Endothelial cell of umbilical vein (primary cell): ENCODE data around the gene ADAM10. TPM values are rescaled to one million over a fixed set of nuclear protein-coding genes. Genes with fewer than 3 reads are reported as not detected.

Experiments used
- BruUV-seq: library from RNA; stranded (reverse); fragments of 400-500 nt; replicated peaks from 2 replicates; lab custom pipeline; 2021; lab: Mats Ljungman, UMichigan
- CTCF ChIA-PET: fragments of 300-600, 350-600 bp; sonication (Branson Sonifier 250); formaldehyde crosslinking; loops from one replicate; lab custom pipeline; 2021; ENCODE audit warnings: antibody characterized with exemption, inconsistent platforms; lab: Charles Lee
- POLR2A ChIA-PET: fragments of 300-600, 350-600 bp; sonication (Branson Sonifier 250); formaldehyde crosslinking; loops from one replicate; lab custom pipeline; 2021; ENCODE audit warnings: antibody characterized with exemption, inconsistent platforms; lab: Charles Lee
- DNase-seq: peaks from one replicate; pipeline ENCODE4 v3.0.0-alpha.2; 2011; ENCODE audit warnings: low read depth, low spot score
- FAIRE-seq: peaks from 2 replicates; lab custom pipeline; 2011; peaks lifted over from hg19 to GRCh38; lab: Jason Lieb, UNC
- H2AFZ ChIP-seq: 2 replicates; pipeline ENCODE4 v1.6.0; 2012; ENCODE audit warnings: low read depth, low read length, control low read depth, inconsistent platforms
- H3K27ac ChIP-seq: 2 replicates; pipeline ENCODE4 v1.5.1; 2011; ENCODE audit warnings: low read depth, mild to moderate bottlenecking, control low read depth, low read length, moderate library complexity; ENCODE audit not compliant: insufficient read depth
- H3K27me3 ChIP-seq, 2 experiments: 2 replicates each; pipeline versions ENCODE4 v1.6.0 to v1.6.1; 2011; ENCODE audit warnings: low read length in 2 of 2, mixed read lengths in 1 of 2; ENCODE audit not compliant: control insufficient read depth in 2 of 2, insufficient read depth in 2 of 2
- H3K36me3 ChIP-seq, 2 experiments: 2 replicates in 1 of 2; 3 replicates in 1 of 2; pipeline ENCODE4 v1.5.1; 2011; ENCODE audit warnings: low read length in 2 of 2, mild to moderate bottlenecking in 1 of 2, moderate library complexity in 1 of 2; ENCODE audit not compliant: control insufficient read depth in 2 of 2, insufficient read depth in 2 of 2; ENCODE audit errors: extremely low read depth in 1 of 2
- H3K4me1 ChIP-seq: 3 replicates; pipeline ENCODE4 v1.5.1; 2011; ENCODE audit warnings: mild to moderate bottlenecking, low read length; ENCODE audit not compliant: control insufficient read depth, insufficient read depth; ENCODE audit errors: extremely low read depth
- H3K4me2 ChIP-seq: 2 replicates; pipeline ENCODE4 v1.6.1; 2011; ENCODE audit warnings: low read length, control low read depth, mixed read lengths; ENCODE audit not compliant: insufficient read depth
- H3K4me3 ChIP-seq, 3 experiments: fragments of 200-600 bp in 1 of 3; sonication (generic), shearing (Covaris generic) in 1 of 3; replicated peaks in 1 of 3; 2 replicates each; pipeline ENCODE4 v1.5.1; 2011 to 2016; ENCODE audit warnings: control low read depth in 3 of 3, low read length in 3 of 3, mild to moderate bottlenecking in 2 of 3, inconsistent platforms in 1 of 3, low read depth in 1 of 3, moderate library complexity in 1 of 3; ENCODE audit not compliant: insufficient read depth in 1 of 3
- H3K79me2 ChIP-seq: 2 replicates; pipeline ENCODE4 v1.6.0; 2012; ENCODE audit warnings: low read length, inconsistent platforms; ENCODE audit not compliant: control insufficient read depth, insufficient read depth
- H3K9ac ChIP-seq: replicated peaks from 2 replicates; pipeline ENCODE3; 2011; ENCODE audit warnings: low read length, control low read depth; ENCODE audit not compliant: insufficient read depth; ENCODE audit errors: extremely low read depth
- H3K9me1 ChIP-seq: replicated peaks from 3 replicates; pipeline ENCODE4 v1.6.0; 2011; ENCODE audit warnings: mild to moderate bottlenecking, low read length; ENCODE audit not compliant: control insufficient read depth, insufficient read depth; ENCODE audit errors: extremely low read depth
- H3K9me3 ChIP-seq: replicated peaks from 2 replicates; pipeline ENCODE4 v1.5.1; 2012; ENCODE audit warnings: low read length, inconsistent platforms; ENCODE audit not compliant: control insufficient read depth, insufficient read depth
- H4K20me1 ChIP-seq: replicated peaks from 2 replicates; pipeline ENCODE3; 2011; ENCODE audit warnings: mild to moderate bottlenecking, low read length; ENCODE audit not compliant: control insufficient read depth, insufficient read depth; ENCODE audit errors: extremely low read depth
- CTCF ChIP-seq, 2 donors: IDR thresholded peaks; 1 replicate in 1 of 2; 2 replicates in 1 of 2; pipeline ENCODE4 v1.5.1; 2011; ENCODE audit warnings: low read length in 2 of 2, mild to moderate bottlenecking in 2 of 2, moderate library complexity in 2 of 2, control low read depth in 1 of 2, inconsistent platforms in 1 of 2, low read depth in 1 of 2; ENCODE audit not compliant: insufficient read depth in 1 of 2; ENCODE audit errors: extremely low read depth in 1 of 2
- EZH2 ChIP-seq: IDR thresholded peaks from 2 replicates; pipeline ENCODE4 v1.6.1; 2012; ENCODE audit warnings: borderline replicate concordance, low read depth, mild to moderate bottlenecking, moderate library complexity, low read length, inconsistent platforms; ENCODE audit not compliant: severe bottlenecking
- FOS ChIP-seq: IDR thresholded peaks from 2 replicates; pipeline ENCODE4 v1.6.1; 2011; ENCODE audit warnings: mild to moderate bottlenecking, low read length, moderate library complexity, borderline replicate concordance; ENCODE audit not compliant: insufficient read depth
- GATA2 ChIP-seq: IDR thresholded peaks from 2 replicates; pipeline ENCODE4 v1.7.0; 2011; ENCODE audit warnings: low read depth, mild to moderate bottlenecking, moderate library complexity, mixed read lengths, low read length; ENCODE audit not compliant: insufficient read length, insufficient read depth
- JUN ChIP-seq: IDR thresholded peaks from 2 replicates; pipeline ENCODE4 v1.6.1; 2011; ENCODE audit warnings: borderline replicate concordance, low read depth; ENCODE audit not compliant: insufficient read length, insufficient read depth
- MAX ChIP-seq: IDR thresholded peaks from 2 replicates; pipeline ENCODE4 v1.6.1; 2011; ENCODE audit not compliant: insufficient read depth, insufficient read length
- MYC ChIP-seq: IDR thresholded peaks from one replicate; pipeline ENCODE4 v1.6.1; 2011; ENCODE audit warnings: mild to moderate bottlenecking, low read depth, low read length
- POLR2A ChIP-seq: IDR thresholded peaks from 2 replicates; pipeline ENCODE4 v1.6.1; 2012; ENCODE audit warnings: low read depth, mild to moderate bottlenecking, control low read depth, low read length
- POLR2AphosphoS5 ChIP-seq: IDR thresholded peaks from 2 replicates; pipeline ENCODE4 v1.6.1; 2012; ENCODE audit warnings: low read depth, mild to moderate bottlenecking, control low read depth, low read length, moderate library complexity; ENCODE audit not compliant: insufficient read depth
- dilution Hi-C: fragments of 300-500 bp; cut with MboI; formaldehyde crosslinking; loops from one replicate; pipeline ENCODE4 v1.15.0; 2019; ENCODE audit warnings: low sequenced_read_pairs; ENCODE audit not compliant: extremely low pct_ligation_motif_present
- intact Hi-C: fragments of 100-400 bp; cut with micrococcal nuclease; formaldehyde crosslinking; loops from one replicate; pipeline ENCODE4 v1.10.0; 2022
- polyA plus RNA-seq, 4 experiments: library from polyadenylated mRNA; depleted of rRNA in 3 of 4; stranded (reverse) in 3 of 4; unstranded in 1 of 4; fragments of >200 nt; gene quantifications; 2 replicates each; pipeline versions ENCODE4 v1.2.1 to v1.2.3, GENCODE V29; 2011 to 2012; ENCODE audit warnings: missing spikeins in 1 of 4
- total RNA-seq: library from RNA; stranded (reverse); gene quantifications from 2 replicates; pipeline ENCODE4 v1.2.3, GENCODE V29; 2021

Gene ADAM10
- total and polyA plus RNA-seq, 2 donors (not counting 3 experiments of a cell fraction or from before 2014, with no cell fraction given): 91.3 to 203 TPM

GRCh38 chr15:58650102-58650501 is 99.4 kb downstream of the ADAM10 start:
- Histone ChIP-seq H3K36me3 (no peaks in the 10 kb centered on the region), H3K4me2 (no peak overlapping the region), H4K20me1 (no peaks in the 10 kb centered on the region), H3K4me3 (no peak overlapping the region), H3K9me1 (no peaks in the 10 kb centered on the region), H3K27ac (no peak overlapping the region), H3K4me1 (no peaks in the 10 kb centered on the region), H2AFZ (no peak overlapping the region), H3K9ac (no peak overlapping the region), H3K27me3 (no peaks in the 10 kb centered on the region), H3K79me2 (no peaks in the 10 kb centered on the region), H3K9me3 (no peaks in the 10 kb centered on the region)
- no peak for TF ChIP-seq MAX
- TF ChIP-seq JUN: no peak
- no peak for TF ChIP-seq EZH2
- TF ChIP-seq MYC: no peak
- TF ChIP-seq CTCF (IDR thresholded peaks at IDR 0.05; ENCODE audit: extremely low read depth in 1 of 2, insufficient read depth in 1 of 2, low read depth in 1 of 2, low read length in 2 of 2): no peak
- no peak for TF ChIP-seq GATA2
- TF ChIP-seq POLR2A: no peak
- no peak for TF ChIP-seq POLR2AphosphoS5
- no peak for TF ChIP-seq FOS
- DNase-seq: no peak
- no TSS peak for BruUV-seq
- POLR2A ChIA-PET: no interaction called here
- CTCF ChIA-PET: no interaction called here
- intact Hi-C loops: no loop called here
- dilution Hi-C loops: no loop called here
- no peak for FAIRE-seq
